Ishikawa (cell line): ENCODE results near the gene ABCC1.

Experiments
- CEBPB ChIP-seq: IDR thresholded peaks from 2 replicates; pipeline ENCODE4 v1.6.1; 2012
- EGR1 ChIP-seq: IDR thresholded peaks from 2 replicates; pipeline ENCODE4 v1.6.1; 2012
- RAD21 ChIP-seq: IDR thresholded peaks from 2 replicates; pipeline ENCODE4 v1.6.1; 2012; ENCODE audit warnings: low read depth
- REST ChIP-seq: IDR thresholded peaks from 2 replicates; pipeline ENCODE4 v1.6.1; 2012; ENCODE audit warnings: low read depth, mild to moderate bottlenecking
- TCF12 ChIP-seq: IDR thresholded peaks from 2 replicates; pipeline ENCODE4 v1.6.1; 2012; ENCODE audit warnings: low read depth
- USF1 ChIP-seq: IDR thresholded peaks from 2 replicates; pipeline ENCODE4 v1.6.1; 2012
- TF ChIP-seq, protein P1 (sequence below): IDR thresholded peaks from 2 replicates; pipeline ENCODE4 v1.6.1; 2012

DNA sequence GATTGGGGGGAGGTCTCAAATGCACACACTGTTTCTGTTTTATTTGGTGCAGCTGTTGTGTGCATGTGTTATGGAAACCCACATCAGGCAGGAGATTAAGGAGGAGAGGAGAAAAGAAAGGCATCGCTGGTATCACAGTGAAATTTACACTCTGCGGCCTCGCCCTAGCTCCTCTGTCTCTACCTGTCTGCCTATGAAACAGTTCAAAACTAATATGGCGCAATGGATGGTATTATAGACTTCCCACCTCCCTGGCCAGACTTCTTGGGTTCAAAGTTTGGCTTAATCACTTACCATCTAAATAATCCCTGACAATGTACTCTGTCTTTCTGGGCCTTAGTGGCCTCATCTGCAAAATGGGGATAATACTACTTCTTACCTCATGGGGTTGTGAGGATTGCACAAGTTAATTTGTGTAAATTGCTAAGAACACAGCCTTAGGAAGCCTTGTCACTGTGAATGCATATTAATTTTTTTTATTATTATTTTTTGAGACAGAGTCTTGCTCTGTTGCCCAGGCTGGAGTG is 1.4 kb upstream of the ABCC1 start:
- TF ChIP-seq USF1 (no peak), RAD21 (no peak), CEBPB (no peak), TCF12 (no peak), EGR1 (no peak), REST (no peak)
- TF ChIP-seq, protein P1, sequence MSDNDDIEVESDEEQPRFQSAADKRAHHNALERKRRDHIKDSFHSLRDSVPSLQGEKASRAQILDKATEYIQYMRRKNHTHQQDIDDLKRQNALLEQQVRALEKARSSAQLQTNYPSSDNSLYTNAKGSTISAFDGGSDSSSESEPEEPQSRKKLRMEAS, result no peak
